Stomach (tissue), 4 donors: Measurements from ENCODE around the gene SLC25A48.

ENCODE experiments used
- EP300 ChIP-seq: sonication (generic); formaldehyde crosslinking; IDR thresholded peaks from one replicate; pipeline ENCODE4 v1.6.1; 2017; ENCODE audit warnings: antibody characterized with exemption
- POLR2A ChIP-seq, 4 donors: fragments of 450-650 bp; IDR thresholded peaks; one replicate each; pipeline ENCODE4 v1.6.1; 2016; ENCODE audit warnings: antibody characterized with exemption in 4 of 4, control low read depth in 2 of 4, mild to moderate bottlenecking in 1 of 4, moderate library complexity in 1 of 4
- POLR2AphosphoS5 ChIP-seq, 3 donors: sonication (generic); formaldehyde crosslinking; IDR thresholded peaks; one replicate each; pipeline ENCODE4 v1.6.1; 2016; ENCODE audit warnings: antibody characterized with exemption in 3 of 3
- TF ChIP-seq, protein P1 (sequence below), 7 experiments: fragments of 450-650 bp in 4 of 7; fragments of 200-600 bp in 3 of 7; sonication (generic) in 3 of 7; IDR thresholded peaks; one replicate each; pipeline ENCODE4 v1.5.1; 2016 to 2019; ENCODE audit warnings: antibody characterized with exemption in 7 of 7, control low read depth in 2 of 7, mild to moderate bottlenecking in 1 of 7

DNA sequence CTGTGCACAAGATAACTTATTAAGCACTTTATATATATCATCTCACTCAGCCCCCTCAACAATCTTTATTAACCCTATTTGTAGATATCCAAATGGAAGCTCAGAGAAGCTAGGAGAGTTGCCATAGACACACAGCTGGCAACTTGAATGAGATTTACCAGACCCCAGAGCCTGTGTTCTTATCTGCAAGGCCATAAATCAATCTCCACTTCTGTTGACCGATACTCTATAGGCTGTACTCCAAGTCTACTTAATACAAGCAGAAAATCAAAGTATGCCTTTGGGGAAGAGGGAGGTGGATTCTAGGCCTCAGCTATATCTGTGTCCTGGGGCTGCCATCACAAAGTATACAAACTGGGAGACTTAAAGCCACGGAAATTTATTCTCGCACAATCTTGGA, 67.2 kb downstream of the SLC25A48 start:
- TF ChIP-seq, protein P1, sequence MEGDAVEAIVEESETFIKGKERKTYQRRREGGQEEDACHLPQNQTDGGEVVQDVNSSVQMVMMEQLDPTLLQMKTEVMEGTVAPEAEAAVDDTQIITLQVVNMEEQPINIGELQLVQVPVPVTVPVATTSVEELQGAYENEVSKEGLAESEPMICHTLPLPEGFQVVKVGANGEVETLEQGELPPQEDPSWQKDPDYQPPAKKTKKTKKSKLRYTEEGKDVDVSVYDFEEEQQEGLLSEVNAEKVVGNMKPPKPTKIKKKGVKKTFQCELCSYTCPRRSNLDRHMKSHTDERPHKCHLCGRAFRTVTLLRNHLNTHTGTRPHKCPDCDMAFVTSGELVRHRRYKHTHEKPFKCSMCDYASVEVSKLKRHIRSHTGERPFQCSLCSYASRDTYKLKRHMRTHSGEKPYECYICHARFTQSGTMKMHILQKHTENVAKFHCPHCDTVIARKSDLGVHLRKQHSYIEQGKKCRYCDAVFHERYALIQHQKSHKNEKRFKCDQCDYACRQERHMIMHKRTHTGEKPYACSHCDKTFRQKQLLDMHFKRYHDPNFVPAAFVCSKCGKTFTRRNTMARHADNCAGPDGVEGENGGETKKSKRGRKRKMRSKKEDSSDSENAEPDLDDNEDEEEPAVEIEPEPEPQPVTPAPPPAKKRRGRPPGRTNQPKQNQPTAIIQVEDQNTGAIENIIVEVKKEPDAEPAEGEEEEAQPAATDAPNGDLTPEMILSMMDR (IDR thresholded peaks at IDR 0.05), result no peak
- no peak for TF ChIP-seq POLR2A (IDR thresholded peaks at IDR 0.05)
- TF ChIP-seq EP300, result no peak
- TF ChIP-seq POLR2AphosphoS5 (IDR thresholded peaks at IDR 0.05), result no peak
